ENCODE data around the gene MTHFD2. TPM values are rescaled to one million over a fixed set of nuclear protein-coding genes. Genes with fewer than 3 reads are reported as not detected.
"Not testable (repeated sequence)": the region's sequence is repeated elsewhere in the genome, so short reads cannot be mapped to it uniquely, and the experiment has no call there.

Gene MTHFD2
- total and polyA plus RNA-seq, 5 experiments from 2014 or later, result 4.8 to 38.1 (median 5.9) TPM

DNA sequence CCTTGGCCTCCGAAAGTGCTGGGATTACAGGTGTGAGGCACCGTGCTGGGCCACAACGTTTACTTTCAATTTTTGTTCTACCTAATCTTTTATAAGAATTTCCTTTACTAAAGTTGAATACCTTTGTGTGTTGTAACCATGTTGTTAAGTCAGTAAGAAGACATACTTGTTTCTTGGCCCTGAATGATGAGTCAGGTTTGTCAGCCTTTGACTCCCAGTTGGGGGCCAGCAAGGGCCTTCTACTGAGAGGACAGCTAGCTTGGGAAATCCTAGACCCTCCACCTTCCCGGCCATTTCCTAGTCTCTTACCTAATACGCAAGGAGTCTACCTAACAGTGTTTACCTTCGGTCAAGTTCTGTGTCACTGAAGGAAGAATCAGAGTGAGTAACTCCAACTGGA, 22.7 kb downstream of the MTHFD2 start:
- no peaks in the 10 kb centered on the region for H3K27me3 Mint-ChIP-seq
- peaks cover 0 to 17% (median 8%) of the 10 kb centered on the region in 3 donors for H3K36me3 Mint-ChIP-seq
- DNase-seq (no peak), ATAC-seq (no peak)
- no peaks in the 10 kb centered on the region for H3K9me3 Mint-ChIP-seq
- H3K4me3 Mint-ChIP-seq, result no peak overlapping the region
- no peak overlapping the region for H3K27ac Mint-ChIP-seq
- H3K4me1 Mint-ChIP-seq, result peaks cover 0 to 3% (median 0%) of the 10 kb centered on the region in 4 donors
- POLR2A ChIA-PET, result interaction anchor here (0.7 kb wide), 1 partner anchor 94 kb away, joined by 4 read pairs; no protein-coding TSS in a partner anchor

DNA sequence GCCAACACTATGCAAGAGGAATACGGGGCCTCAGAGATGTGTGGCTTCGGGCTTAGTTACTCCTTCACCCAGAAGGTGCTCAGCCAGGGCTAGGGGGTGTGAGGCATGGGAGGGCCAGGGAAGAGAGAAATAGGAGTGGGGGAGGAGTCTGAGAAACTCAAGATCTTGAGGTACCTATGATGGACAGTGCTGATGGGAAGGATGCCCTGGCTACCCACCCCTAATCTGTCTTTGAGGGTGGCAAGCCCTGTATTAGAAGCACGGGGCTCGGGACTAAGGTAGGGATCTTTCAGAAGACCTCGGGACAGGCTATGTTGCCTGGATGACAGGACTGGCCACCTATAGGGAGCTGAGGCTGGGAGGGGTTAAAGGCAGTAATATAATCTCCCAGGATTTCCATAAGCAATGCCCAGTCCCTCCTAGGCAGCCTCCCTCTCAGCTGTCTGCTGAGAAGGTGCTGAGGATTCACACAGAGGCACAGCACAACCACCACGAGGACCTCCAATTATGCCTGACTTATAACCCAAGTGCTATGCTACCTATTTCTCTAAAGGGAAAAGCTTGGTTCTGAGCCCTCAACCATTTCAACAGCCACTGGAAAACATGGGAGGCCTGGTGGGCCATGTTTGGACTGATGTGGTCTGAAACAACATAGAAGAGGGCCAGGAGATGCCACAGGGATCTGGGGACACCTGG, 23.3 kb downstream of the MTHFD2 start:
- no peak for ATAC-seq
- Mint-ChIP-seq H3K4me1 (peaks cover 0 to 3% (median 0%) of the 10 kb centered on the region in 4 donors), H3K27ac (peak overlapping the region in 1 of 10 donors; percentile 51)

DNA sequence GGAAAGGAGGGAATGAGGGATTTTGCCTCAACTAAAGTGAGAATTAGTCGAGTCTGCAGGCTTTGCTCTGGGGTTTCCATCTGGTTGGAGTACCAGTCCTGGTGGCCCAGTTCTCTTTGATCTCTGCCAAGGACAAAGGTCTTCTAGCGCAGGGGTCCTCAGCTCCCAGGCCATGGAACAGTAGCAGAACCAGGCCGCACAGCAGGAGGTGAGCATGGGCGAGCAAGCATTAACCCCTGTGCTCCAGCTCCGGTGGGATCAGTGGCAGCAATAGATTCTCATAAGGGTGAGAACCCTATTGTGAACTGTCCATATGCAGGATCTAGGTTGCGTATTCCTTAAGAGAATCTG, 23.9 kb downstream of the MTHFD2 start:
- Mint-ChIP-seq H3K9me3 (no peaks in the 10 kb centered on the region), H3K4me3 (no peak overlapping the region), H3K27me3 (no peaks in the 10 kb centered on the region), H3K36me3 (peaks cover 0 to 11% (median 7%) of the 10 kb centered on the region in 3 donors), H3K27ac (no peak overlapping the region), H3K4me1 (peaks cover 0 to 3% (median 0%) of the 10 kb centered on the region in 4 donors)
- ATAC-seq (no peak), DNase-seq (no peak)
- POLR2A ChIA-PET, result no interaction called here

More for the DNA sequence above, 23.3 kb downstream of the MTHFD2 start:
- peaks cover 0 to 14% (median 7%) of the 10 kb centered on the region in 3 donors for H3K36me3 Mint-ChIP-seq
- no peak overlapping the region for H3K4me3 Mint-ChIP-seq
- DNase-seq, result no peak
- POLR2A ChIA-PET, result no interaction called here
- no peaks in the 10 kb centered on the region for H3K9me3 Mint-ChIP-seq
- no peaks in the 10 kb centered on the region for H3K27me3 Mint-ChIP-seq

DNA sequence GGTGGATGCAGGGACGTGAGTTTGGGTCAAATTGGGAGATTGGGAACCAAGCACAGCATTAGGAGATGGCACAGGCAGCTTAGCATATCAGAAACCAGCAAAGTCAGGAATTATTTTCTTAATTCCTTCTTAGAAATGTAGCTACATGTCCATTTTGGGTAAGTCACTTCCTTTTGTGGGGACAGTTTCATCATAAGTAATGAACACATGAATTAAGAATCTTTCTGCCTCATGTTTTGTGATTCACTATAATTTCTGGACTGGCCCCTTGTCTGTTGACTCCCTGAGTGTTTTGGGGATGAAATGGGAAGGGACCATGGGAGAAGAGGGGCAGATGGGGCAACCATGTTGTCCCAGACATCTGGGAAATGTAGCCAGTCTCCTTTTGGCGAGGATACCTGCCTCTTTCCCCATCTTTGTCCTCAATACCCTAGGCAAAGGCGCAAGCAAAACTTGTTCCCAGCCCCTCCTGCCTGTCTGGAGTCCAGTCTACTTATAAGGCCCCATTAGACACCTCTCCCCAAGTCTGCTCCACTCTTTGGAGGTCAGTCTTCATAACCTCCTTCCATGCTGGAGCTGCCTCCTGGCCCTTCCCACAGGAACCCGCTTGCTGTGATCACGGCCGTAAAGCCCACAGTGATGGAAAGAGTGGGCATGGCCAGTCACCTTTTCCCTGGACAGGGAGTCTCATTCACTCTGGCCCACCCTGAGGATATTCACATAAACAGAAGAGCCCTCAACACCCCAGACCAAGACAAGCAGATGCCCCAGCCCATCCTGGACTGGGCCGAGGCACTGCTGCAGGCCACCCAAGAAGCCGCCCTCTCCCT, 25.7 kb downstream of the MTHFD2 start:
- H3K27me3 Mint-ChIP-seq, result no peaks in the 10 kb centered on the region
- POLR2A ChIA-PET, result no interaction called here
- peak overlapping the region in 2 of 10 donors; percentile 41 to 42 for H3K27ac Mint-ChIP-seq
- ATAC-seq, result no peak
- H3K9me3 Mint-ChIP-seq, result no peaks in the 10 kb centered on the region
- peaks cover 0 to 2% (median 0%) of the 10 kb centered on the region in 4 donors for H3K4me1 Mint-ChIP-seq
- DNase-seq, result no peak
- H3K36me3 Mint-ChIP-seq, result peaks cover 0 to 11% (median 10%) of the 10 kb centered on the region in 3 donors
- H3K4me3 Mint-ChIP-seq, result no peak overlapping the region

DNA sequence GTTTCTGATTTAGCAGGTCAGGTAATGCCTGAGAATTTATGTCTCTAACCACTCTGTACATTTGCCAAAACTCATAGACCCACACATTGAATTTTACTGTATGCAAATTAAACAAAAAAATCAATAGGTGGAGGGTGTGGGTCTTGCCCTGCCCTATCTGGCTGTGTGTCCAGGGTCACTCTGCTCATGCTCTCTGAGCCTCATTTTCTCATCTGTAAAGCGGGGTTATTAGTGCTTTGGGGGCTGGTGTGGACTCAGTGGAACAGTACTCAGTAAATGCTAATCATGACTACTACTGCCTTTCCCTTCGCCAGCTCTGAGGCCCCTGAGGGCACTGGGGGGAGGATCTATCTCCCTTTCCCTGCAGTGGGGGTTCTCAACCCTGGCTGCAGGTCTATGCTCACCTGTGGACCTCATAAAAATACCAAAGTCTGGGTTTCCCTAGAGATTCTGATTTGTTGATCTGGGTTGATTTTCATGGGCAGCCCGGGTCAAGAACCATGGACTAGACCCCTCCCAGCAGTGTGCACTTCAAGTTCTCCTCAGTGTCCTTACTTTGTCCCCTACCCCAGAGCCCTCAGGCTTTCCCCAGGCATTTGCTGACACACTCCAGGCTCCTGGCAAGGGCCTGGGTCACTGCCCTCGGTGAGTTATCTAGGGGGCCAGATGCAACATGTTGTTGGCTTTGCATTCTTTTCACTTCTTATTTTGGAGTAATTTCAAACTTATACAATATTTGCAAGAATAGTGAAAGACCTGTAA, 27.5 kb downstream of the MTHFD2 start:
- Mint-ChIP-seq H3K4me1 (no peaks in the 10 kb centered on the region), H3K36me3 (peaks cover 0 to 11% (median 5%) of the 10 kb centered on the region in 3 donors), H3K27ac (no peak overlapping the region), H3K9me3 (no peaks in the 10 kb centered on the region), H3K27me3 (no peaks in the 10 kb centered on the region), H3K4me3 (no peak overlapping the region)
- DNase-seq, result no peak
- ATAC-seq, result no peak
- POLR2A ChIA-PET, result no interaction called here

DNA sequence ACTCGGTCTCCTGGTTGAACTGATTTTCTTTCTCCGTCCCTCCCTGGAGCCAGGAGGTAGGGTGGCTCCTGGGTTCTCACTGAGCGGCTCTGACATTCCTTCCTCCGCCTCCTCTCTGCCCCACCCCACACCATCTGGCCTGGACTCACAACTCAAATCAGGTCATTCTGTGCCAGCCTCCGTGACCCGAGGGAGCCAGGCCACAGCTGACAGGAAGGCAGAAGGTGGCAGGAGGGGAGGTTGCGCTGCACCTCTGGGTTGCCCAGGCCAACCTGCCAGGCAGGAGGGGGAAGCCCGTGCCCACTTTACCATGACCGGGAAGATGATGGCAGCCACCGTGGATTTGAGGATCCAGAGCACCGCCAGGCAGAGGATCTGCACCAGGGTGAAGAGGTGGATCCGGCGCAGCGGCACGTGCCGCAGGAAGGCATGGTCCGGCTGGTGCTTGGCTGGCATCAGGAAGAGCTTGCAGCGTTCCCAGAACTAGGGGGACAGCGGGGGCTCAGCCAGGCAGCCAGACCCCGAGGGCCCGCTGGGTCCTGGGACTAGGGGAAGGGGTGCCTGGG, 28.3 kb downstream of the MTHFD2 start:
- ATAC-seq (no peak), DNase-seq (no peak)
- POLR2A ChIA-PET, result no interaction called here
- Mint-ChIP-seq H3K4me3 (no peak overlapping the region), H3K4me1 (no peaks in the 10 kb centered on the region), H3K27me3 (no peaks in the 10 kb centered on the region), H3K36me3 (peaks cover 0 to 4% (median 2%) of the 10 kb centered on the region in 3 donors), H3K27ac (peak overlapping the region in 2 of 10 donors; percentile 15 to 37), H3K9me3 (no peaks in the 10 kb centered on the region)

DNA sequence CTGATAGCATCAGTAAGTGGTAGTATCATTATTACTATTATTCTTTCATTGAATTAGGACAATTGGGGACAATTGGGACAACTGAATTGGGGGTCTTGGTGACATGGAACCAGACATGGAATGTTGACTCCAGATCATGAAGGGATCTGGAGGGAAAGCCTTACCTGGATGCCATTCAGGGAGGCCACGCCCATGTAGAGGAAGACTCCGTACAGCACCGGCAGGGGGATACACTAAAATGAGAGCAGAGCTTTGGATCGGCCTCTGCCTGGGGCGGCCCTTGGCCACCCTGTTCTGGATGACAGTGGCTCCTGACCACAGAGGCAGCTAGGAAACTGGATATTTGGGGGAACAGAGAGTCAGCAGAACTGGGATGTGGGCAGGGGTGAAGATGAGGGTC, 29.2 kb downstream of the MTHFD2 start:
- Mint-ChIP-seq H3K27me3 (no peaks in the 10 kb centered on the region), H3K4me3 (no peak overlapping the region), H3K4me1 (no peaks in the 10 kb centered on the region), H3K36me3 (peaks cover 0 to 4% (median 2%) of the 10 kb centered on the region in 3 donors), H3K9me3 (no peaks in the 10 kb centered on the region), H3K27ac (no peak overlapping the region)
- POLR2A ChIA-PET, result no interaction called here
- ATAC-seq (no peak), DNase-seq (no peak)

DNA sequence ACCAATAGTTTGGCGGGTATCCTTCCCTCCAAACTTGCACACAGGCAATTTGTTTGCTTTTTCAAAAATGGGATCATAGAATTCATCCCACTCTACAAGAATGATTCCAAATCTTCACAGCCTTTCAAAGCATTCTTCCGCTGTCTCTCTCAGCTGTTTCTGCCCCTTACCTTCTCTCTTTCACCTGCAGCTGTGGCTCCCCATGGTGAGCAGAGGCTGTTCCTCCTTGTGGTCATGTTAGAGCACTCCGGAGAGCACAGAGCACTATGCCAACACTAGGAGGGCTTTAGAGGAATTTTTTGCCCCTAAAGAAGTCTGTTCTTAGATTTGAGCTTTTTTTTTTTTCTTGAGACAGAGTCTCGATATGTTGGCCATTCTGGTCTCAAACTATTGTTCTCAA, 30.4 kb downstream of the MTHFD2 start:
- no peak for ATAC-seq
- Mint-ChIP-seq H3K27ac (peak overlapping the region in 1 of 10 donors; percentile 52), H3K4me1 (no peaks in the 10 kb centered on the region), H3K27me3 (no peaks in the 10 kb centered on the region), H3K36me3 (peaks cover 0 to 4% (median 4%) of the 10 kb centered on the region in 3 donors), H3K4me3 (no peak overlapping the region), H3K9me3 (no peaks in the 10 kb centered on the region)
- POLR2A ChIA-PET, result interaction anchor here (0.7 kb wide), 1 partner anchor 172 kb away, joined by 3 read pairs; no protein-coding TSS in a partner anchor
- DNase-seq, result no peak

DNA sequence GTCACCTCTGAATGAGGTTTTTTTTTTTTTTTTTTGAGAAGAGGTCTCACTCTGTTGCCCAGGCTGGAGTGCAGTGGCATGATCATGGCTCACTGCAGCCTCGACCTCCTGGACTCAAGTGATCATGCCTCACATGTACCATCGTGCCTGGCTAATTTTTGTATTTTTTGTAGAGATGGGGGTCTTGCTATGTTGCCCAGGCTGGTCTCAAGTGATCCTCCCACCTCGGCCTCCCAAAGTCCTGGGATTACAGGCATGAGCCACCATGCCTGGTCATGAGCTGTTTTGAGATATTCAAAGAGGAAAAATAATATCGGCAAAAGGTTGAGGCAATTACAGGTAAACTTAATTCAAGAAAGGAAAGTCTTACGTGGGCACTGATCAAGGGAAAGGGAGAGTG, 31.4 kb downstream of the MTHFD2 start:
- H3K4me1 Mint-ChIP-seq, DNase-seq, H3K9me3 Mint-ChIP-seq, H3K4me3 Mint-ChIP-seq, H3K27me3 Mint-ChIP-seq, H3K36me3 Mint-ChIP-seq, POLR2A ChIA-PET, ATAC-seq: not testable (repeated sequence)
- H3K27ac Mint-ChIP-seq, result peak overlapping the region in 1 of 10 donors; percentile 15

DNA sequence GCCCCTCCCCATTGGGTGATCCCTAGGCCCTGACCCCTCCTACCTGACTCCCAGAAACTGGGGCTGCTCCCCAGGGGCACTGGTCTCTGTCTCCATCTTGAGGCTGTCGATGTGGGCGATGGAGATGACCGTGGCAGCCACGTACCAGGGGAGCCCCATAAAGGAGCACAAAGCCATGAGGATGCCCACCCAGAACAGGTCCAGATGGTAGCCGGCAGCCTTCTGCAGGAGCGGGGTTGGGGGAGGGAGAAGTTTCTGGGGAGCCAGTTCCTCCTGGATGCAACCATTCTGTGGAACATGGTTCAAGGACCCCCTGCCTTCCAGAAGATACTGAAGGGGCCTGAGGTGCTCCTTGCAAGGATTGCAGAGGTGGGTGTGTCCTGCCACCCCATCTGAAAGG, 34.0 kb downstream of the MTHFD2 start:
- POLR2A ChIA-PET, result no interaction called here
- Mint-ChIP-seq H3K27me3 (no peaks in the 10 kb centered on the region), H3K9me3 (no peaks in the 10 kb centered on the region), H3K4me3 (no peak overlapping the region), H3K36me3 (peaks cover 0 to 21% (median 19%) of the 10 kb centered on the region in 3 donors), H3K27ac (peak overlapping the region in 1 of 10 donors; percentile 41), H3K4me1 (no peaks in the 10 kb centered on the region)
- no peak for DNase-seq
- ATAC-seq, result no peak

DNA sequence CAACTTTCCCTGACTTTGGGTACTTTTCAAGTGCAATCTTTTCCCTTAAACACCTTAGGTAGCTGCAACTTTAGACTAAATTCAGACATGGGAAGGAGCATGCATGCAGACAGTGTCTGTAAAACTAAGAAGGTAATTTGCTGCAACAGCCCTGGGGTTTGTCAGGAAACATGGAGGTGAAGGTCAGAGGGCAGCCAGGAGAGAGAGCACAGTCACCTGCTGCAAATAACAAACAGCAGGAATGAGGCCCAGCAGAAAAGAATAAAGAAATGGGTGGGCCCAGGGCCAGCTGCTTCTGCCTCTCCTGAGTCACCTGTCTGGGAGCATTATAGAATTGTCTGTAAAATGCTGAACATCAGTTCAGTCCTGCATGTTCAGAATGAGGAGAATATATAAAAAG, 35.2 kb downstream of the MTHFD2 start:
- H3K4me1 Mint-ChIP-seq, result no peaks in the 10 kb centered on the region
- H3K27ac Mint-ChIP-seq, result no peak overlapping the region
- ATAC-seq, result no peak
- peaks cover 0 to 25% (median 19%) of the 10 kb centered on the region in 3 donors for H3K36me3 Mint-ChIP-seq
- POLR2A ChIA-PET, result interaction anchor here (0.5 kb wide), 1 partner anchor 60 kb away, joined by 6 read pairs; no protein-coding TSS in a partner anchor
- DNase-seq, result no peak
- no peaks in the 10 kb centered on the region for H3K9me3 Mint-ChIP-seq
- no peaks in the 10 kb centered on the region for H3K27me3 Mint-ChIP-seq
- H3K4me3 Mint-ChIP-seq, result no peak overlapping the region

DNA sequence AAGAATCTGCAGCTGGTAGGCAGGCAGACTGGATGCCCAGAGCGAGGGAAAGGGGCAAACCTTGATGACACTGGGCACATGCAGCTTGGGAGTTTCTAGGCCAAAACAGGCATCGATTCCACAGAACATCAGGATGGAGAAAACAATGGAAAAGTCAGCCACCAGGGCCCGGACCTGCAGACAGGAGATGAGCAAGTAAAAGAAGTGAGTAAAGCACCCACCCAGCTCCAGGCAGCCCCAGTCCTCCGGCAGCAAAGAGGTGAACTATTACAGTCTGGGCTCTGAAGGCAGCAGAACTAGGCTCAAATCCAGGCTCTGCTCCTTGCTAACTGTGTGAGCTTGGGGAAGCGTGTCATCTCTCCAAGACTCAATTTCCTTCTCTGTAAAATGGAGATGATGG, 36.6 kb downstream of the MTHFD2 start:
- DNase-seq, result no peak
- Mint-ChIP-seq H3K4me3 (no peak overlapping the region), H3K4me1 (no peaks in the 10 kb centered on the region), H3K9me3 (no peaks in the 10 kb centered on the region), H3K36me3 (peaks cover 0 to 26% (median 17%) of the 10 kb centered on the region in 3 donors), H3K27me3 (peaks cover 0 to under 1% (median 0%) of the 10 kb centered on the region in 5 donors), H3K27ac (no peak overlapping the region)
- POLR2A ChIA-PET, result no interaction called here
- ATAC-seq, result no peak

All from naive thymus-derived CD8-positive, alpha-beta T cell (primary cell).